Astrocyte (in vitro differentiated cells and primary cell): ENCODE results near the gene FGD5. TPM values are rescaled to one million over a fixed set of nuclear protein-coding genes. Genes with fewer than 3 reads are reported as not detected.

ENCODE experiments used
- DNase-seq: peaks from one replicate; pipeline ENCODE4 v3.0.0-alpha.2; 2010; ENCODE audit warnings: low read depth
- FAIRE-seq: peaks from 2 replicates; lab custom pipeline; 2011; peaks lifted over from hg19 to GRCh38; lab: Jason Lieb, UNC
- H2AFZ ChIP-seq: 2 replicates; pipeline ENCODE4 v1.6.0; 2012; ENCODE audit warnings: low read depth, low read length, inconsistent platforms
- H3K27ac ChIP-seq: 2 replicates; pipeline ENCODE4 v1.5.1; 2011; ENCODE audit warnings: low read depth, low read length, inconsistent platforms
- H3K27me3 ChIP-seq: 2 replicates; pipeline ENCODE4 v1.6.0; 2011; ENCODE audit warnings: low read length, inconsistent platforms; ENCODE audit not compliant: insufficient read depth
- H3K36me3 ChIP-seq: 2 replicates; pipeline ENCODE4 v1.5.1; 2011; ENCODE audit warnings: low read length, inconsistent platforms; ENCODE audit not compliant: insufficient read depth
- H3K4me1 ChIP-seq: 2 replicates; pipeline ENCODE4 v1.5.1; 2011; ENCODE audit warnings: low read length, inconsistent platforms; ENCODE audit not compliant: insufficient read depth
- H3K4me2 ChIP-seq: 2 replicates; pipeline ENCODE4 v1.6.0; 2012; ENCODE audit warnings: low read length, inconsistent platforms
- H3K4me3 ChIP-seq: 2 replicates; pipeline ENCODE4 v1.5.1; 2011; ENCODE audit warnings: low read depth, mild to moderate bottlenecking, low read length, inconsistent platforms; ENCODE audit not compliant: insufficient read depth
- H3K79me2 ChIP-seq: 2 replicates; pipeline ENCODE4 v1.6.0; 2012; ENCODE audit warnings: mild to moderate bottlenecking, low read length, inconsistent platforms; ENCODE audit not compliant: insufficient read depth
- H3K9ac ChIP-seq: 2 replicates; pipeline ENCODE4 v1.6.0; 2012; ENCODE audit warnings: mild to moderate bottlenecking, low read length, inconsistent platforms
- H3K9me3 ChIP-seq: 2 replicates; pipeline ENCODE4 v1.5.1; 2012; ENCODE audit warnings: low read depth, mild to moderate bottlenecking, low read length, inconsistent platforms; ENCODE audit not compliant: insufficient read depth
- H4K20me1 ChIP-seq: 2 replicates; pipeline ENCODE4 v1.6.0; 2012; ENCODE audit warnings: low read length, inconsistent platforms; ENCODE audit not compliant: insufficient read depth
- H3K27ac Mint-ChIP-seq: one replicate; pipeline ENCODE4 v1.8.0; 2021; ENCODE audit warnings: mild to moderate bottlenecking, mixed read lengths; ENCODE audit not compliant: unreplicated experiment
- H3K27me3 Mint-ChIP-seq: one replicate; pipeline ENCODE4 v1.8.0; 2021; ENCODE audit warnings: low read depth, mixed read lengths; ENCODE audit not compliant: unreplicated experiment
- H3K36me3 Mint-ChIP-seq: one replicate; pipeline ENCODE4 v1.8.0; 2021; ENCODE audit warnings: low read depth, mixed read lengths; ENCODE audit not compliant: unreplicated experiment
- H3K4me1 Mint-ChIP-seq: one replicate; pipeline ENCODE4 v1.8.0; 2021; ENCODE audit warnings: low read depth, mixed read lengths; ENCODE audit not compliant: unreplicated experiment
- H3K4me3 Mint-ChIP-seq: one replicate; pipeline ENCODE4 v1.8.0; 2021; ENCODE audit warnings: mild to moderate bottlenecking, moderate library complexity, mixed read lengths; ENCODE audit not compliant: unreplicated experiment
- H3K9me3 Mint-ChIP-seq: one replicate; pipeline ENCODE4 v1.8.0; 2021; ENCODE audit warnings: mild to moderate bottlenecking, mixed read lengths; ENCODE audit not compliant: unreplicated experiment
- CTCF ChIP-seq: IDR thresholded peaks from 2 replicates; pipeline ENCODE4 v1.5.1; 2011; ENCODE audit warnings: low read depth, mild to moderate bottlenecking, inconsistent platforms, low read length, moderate library complexity; ENCODE audit not compliant: insufficient read depth
- EZH2 ChIP-seq: IDR thresholded peaks from 2 replicates; pipeline ENCODE4 v1.6.1; 2012; ENCODE audit warnings: mild to moderate bottlenecking, low read length, inconsistent platforms; ENCODE audit not compliant: insufficient read depth
- total RNA-seq: library from RNA; stranded (reverse); gene quantifications from 2 replicates; pipeline ENCODE4 v1.2.1, GENCODE V29; 2021

The FGD5 gene
- total RNA-seq, 1 donor from 2014 or later, result 2.0 TPM

GRCh38 chr3:14823910-14824629 is 5.3 kb downstream of the FGD5 start:
- peaks cover 33% of the 10 kb centered on the region for H3K27me3 ChIP-seq
- DNase-seq, result no peak
- Mint-ChIP-seq H3K9me3 (peaks cover 6% of the 10 kb centered on the region), H3K36me3 (peaks cover 9% of the 10 kb centered on the region), H3K4me1 (peaks cover 5% of the 10 kb centered on the region), H3K27me3 (peaks cover 68% of the 10 kb centered on the region), H3K27ac (no peak overlapping the region), H3K4me3 (no peak overlapping the region)
- H3K9ac ChIP-seq, result no peak overlapping the region
- no peak for FAIRE-seq
- no peak overlapping the region for H2AFZ ChIP-seq
- H3K27ac ChIP-seq, result no peak overlapping the region
- no peaks in the 10 kb centered on the region for H3K9me3 ChIP-seq
- no peaks in the 10 kb centered on the region for H4K20me1 ChIP-seq
- TF ChIP-seq EZH2 (no peak), CTCF (no peak)
- H3K79me2 ChIP-seq, result no peaks in the 10 kb centered on the region
- H3K4me3 ChIP-seq, result no peak overlapping the region
- no peaks in the 10 kb centered on the region for H3K36me3 ChIP-seq
- H3K4me2 ChIP-seq, result no peak overlapping the region
- no peaks in the 10 kb centered on the region for H3K4me1 ChIP-seq

GRCh38 chr3:14824646-14825045 is 5.9 kb downstream of the FGD5 start:
- Mint-ChIP-seq H3K36me3 (peaks cover 7% of the 10 kb centered on the region), H3K4me3 (no peak overlapping the region), H3K27me3 (peaks cover 66% of the 10 kb centered on the region), H3K27ac (no peak overlapping the region), H3K9me3 (peaks cover 5% of the 10 kb centered on the region), H3K4me1 (peaks cover 5% of the 10 kb centered on the region)
- H3K9me3 ChIP-seq, result no peaks in the 10 kb centered on the region
- DNase-seq (no peak), FAIRE-seq (no peak)
- H3K79me2 ChIP-seq, result no peaks in the 10 kb centered on the region
- peaks cover 34% of the 10 kb centered on the region for H3K27me3 ChIP-seq
- no peaks in the 10 kb centered on the region for H4K20me1 ChIP-seq
- no peak overlapping the region for H3K9ac ChIP-seq
- no peak overlapping the region for H2AFZ ChIP-seq
- no peaks in the 10 kb centered on the region for H3K36me3 ChIP-seq
- TF ChIP-seq CTCF, result no peak
- TF ChIP-seq EZH2, result no peak
- no peak overlapping the region for H3K27ac ChIP-seq
- no peaks in the 10 kb centered on the region for H3K4me1 ChIP-seq
- H3K4me2 ChIP-seq, result no peak overlapping the region
- no peak overlapping the region for H3K4me3 ChIP-seq

GRCh38 chr3:14826069-14826468 is 7.3 kb downstream of the FGD5 start:
- H3K9me3 ChIP-seq, result no peaks in the 10 kb centered on the region
- H3K27me3 Mint-ChIP-seq, result peaks cover 63% of the 10 kb centered on the region
- peaks cover 5% of the 10 kb centered on the region for H3K4me1 Mint-ChIP-seq
- no peak for TF ChIP-seq CTCF
- no peak for TF ChIP-seq EZH2
- H3K36me3 Mint-ChIP-seq, result no peaks in the 10 kb centered on the region
- H3K9ac ChIP-seq, result no peak overlapping the region
- peaks cover 2% of the 10 kb centered on the region for H3K9me3 Mint-ChIP-seq
- no peak overlapping the region for H3K27ac ChIP-seq
- no peak overlapping the region for H2AFZ ChIP-seq
- no peaks in the 10 kb centered on the region for H3K36me3 ChIP-seq
- H3K27me3 ChIP-seq, result peaks cover 38% of the 10 kb centered on the region
- no peak overlapping the region for H3K4me2 ChIP-seq
- H3K4me3 Mint-ChIP-seq, result no peak overlapping the region
- no peaks in the 10 kb centered on the region for H3K79me2 ChIP-seq
- no peak overlapping the region for H3K4me3 ChIP-seq
- H3K27ac Mint-ChIP-seq, result no peak overlapping the region
- H4K20me1 ChIP-seq, result no peaks in the 10 kb centered on the region
- no peaks in the 10 kb centered on the region for H3K4me1 ChIP-seq
- FAIRE-seq (no peak), DNase-seq (no peak)
